GM12865 (cell line): ENCODE results near the gene ZNF764.

Experiments used
- DNase-seq: peaks from one replicate; pipeline ENCODE4 v3.0.0; 2010; ENCODE audit warnings: low read depth
- H3K4me3 ChIP-seq: 2 replicates; pipeline ENCODE4 v1.5.1; 2011; ENCODE audit warnings: mild to moderate bottlenecking, low read depth, low read length, control low read depth
- CTCF ChIP-seq: IDR thresholded peaks from 2 replicates; pipeline ENCODE4 v1.5.1; 2011; ENCODE audit warnings: low read length, control low read depth, low read depth, inconsistent platforms; ENCODE audit not compliant: insufficient read depth; ENCODE audit errors: missing control alignments

The ZNF764 gene

GRCh38 chr16:30518552-30518951, 39.6 kb downstream of the ZNF764 start:
- no peak overlapping the region for H3K4me3 ChIP-seq
- no peak for TF ChIP-seq CTCF
- no peak for DNase-seq

- no peak for DNase-seq
- TF ChIP-seq CTCF, result no peak
- H3K4me3 ChIP-seq, result no peak overlapping the region
These were observed 42.9 kb downstream of the ZNF764 start for GRCh38 chr16:30515275-30515674.

- H3K4me3 ChIP-seq, result no peak overlapping the region
- TF ChIP-seq CTCF, result no peak
- DNase-seq, result no peak
These were observed 46.7 kb downstream of the ZNF764 start for GRCh38 chr16:30511509-30511908.

- no peak overlapping the region for H3K4me3 ChIP-seq
- no peak for TF ChIP-seq CTCF
- DNase-seq, result no peak
These were observed 47.7 kb downstream of the ZNF764 start for GRCh38 chr16:30510376-30510938.

GRCh38 chr16:30509081-30509765, 49.0 kb downstream of the ZNF764 start:
- TF ChIP-seq CTCF, result no peak
- DNase-seq, result no peak
- no peak overlapping the region for H3K4me3 ChIP-seq
